ENCODE data around the gene KLK1.
"Not testable (repeated sequence)": the region's sequence is repeated elsewhere in the genome, so short reads cannot be mapped to it uniquely, and the experiment has no call there.

KLK1 gene

GRCh38 chr19:50784710-50785109 is 38.9 kb downstream of the KLK1 start:
- no peak overlapping the region for H3K4me3 ChIP-seq (ENCODE audit: low read depth, low read length)
- no peak for TF ChIP-seq CTCF (IDR thresholded peaks at IDR 0.05; ENCODE audit: insufficient read depth, low read depth, low read length, missing control alignments)
- no peak for DNase-seq (ENCODE audit: low read depth)

- DNase-seq (ENCODE audit: low read depth): not testable (repeated sequence)
Observed at GRCh38 chr19:50783848-50784152, 39.8 kb downstream of the KLK1 start.

GRCh38 chr19:50780753-50781435 is 42.7 kb downstream of the KLK1 start:
- no peak for TF ChIP-seq CTCF (IDR thresholded peaks at IDR 0.05; ENCODE audit: insufficient read depth, low read depth, low read length, missing control alignments)
- no peak overlapping the region for H3K4me3 ChIP-seq (ENCODE audit: low read depth, low read length)
- no peak for DNase-seq (ENCODE audit: low read depth)

More at GRCh38 chr19:50783848-50784152, 39.8 kb downstream of the KLK1 start:
- not testable (repeated sequence) for H3K4me3 ChIP-seq (ENCODE audit: low read depth, low read length)

GRCh38 chr19:50779504-50780457 is 43.8 kb downstream of the KLK1 start:
- no peak for TF ChIP-seq CTCF (IDR thresholded peaks at IDR 0.05; ENCODE audit: insufficient read depth, low read depth, low read length, missing control alignments)
- DNase-seq (ENCODE audit: low read depth): no peak
- no peak overlapping the region for H3K4me3 ChIP-seq (ENCODE audit: low read depth, low read length)

GRCh38 chr19:50778906-50779430 is 44.6 kb downstream of the KLK1 start:
- H3K4me3 ChIP-seq (ENCODE audit: low read depth, low read length): no peak overlapping the region
- DNase-seq (ENCODE audit: low read depth): no peak
- no peak for TF ChIP-seq CTCF (IDR thresholded peaks at IDR 0.05; ENCODE audit: insufficient read depth, low read depth, low read length, missing control alignments)

- DNase-seq (ENCODE audit: low read depth): no peak
- H3K4me3 ChIP-seq (ENCODE audit: low read depth, low read length): no peak overlapping the region
- no peak for TF ChIP-seq CTCF (IDR thresholded peaks at IDR 0.05; ENCODE audit: insufficient read depth, low read depth, low read length, missing control alignments)
Observed at GRCh38 chr19:50777830-50778303, 45.7 kb downstream of the KLK1 start.

GRCh38 chr19:50777261-50777660 is 46.3 kb downstream of the KLK1 start:
- no peak for TF ChIP-seq CTCF (IDR thresholded peaks at IDR 0.05; ENCODE audit: insufficient read depth, low read depth, low read length, missing control alignments)
- no peak for DNase-seq (ENCODE audit: low read depth)
- H3K4me3 ChIP-seq (ENCODE audit: low read depth, low read length): no peak overlapping the region

Measured in GM12865 (cell line).